Measurements from ENCODE around the gene PGM2. TPM values are rescaled to one million over a fixed set of nuclear protein-coding genes. Genes with fewer than 3 reads are reported as not detected.
A peak's percentile ranks its signal among the peaks of the same experiment; 100 is the strongest.

The PGM2 gene
- total RNA-seq, 4 donors from 2014 or later, result 15.9 to 34.0 (median 26.2) TPM

DNA sequence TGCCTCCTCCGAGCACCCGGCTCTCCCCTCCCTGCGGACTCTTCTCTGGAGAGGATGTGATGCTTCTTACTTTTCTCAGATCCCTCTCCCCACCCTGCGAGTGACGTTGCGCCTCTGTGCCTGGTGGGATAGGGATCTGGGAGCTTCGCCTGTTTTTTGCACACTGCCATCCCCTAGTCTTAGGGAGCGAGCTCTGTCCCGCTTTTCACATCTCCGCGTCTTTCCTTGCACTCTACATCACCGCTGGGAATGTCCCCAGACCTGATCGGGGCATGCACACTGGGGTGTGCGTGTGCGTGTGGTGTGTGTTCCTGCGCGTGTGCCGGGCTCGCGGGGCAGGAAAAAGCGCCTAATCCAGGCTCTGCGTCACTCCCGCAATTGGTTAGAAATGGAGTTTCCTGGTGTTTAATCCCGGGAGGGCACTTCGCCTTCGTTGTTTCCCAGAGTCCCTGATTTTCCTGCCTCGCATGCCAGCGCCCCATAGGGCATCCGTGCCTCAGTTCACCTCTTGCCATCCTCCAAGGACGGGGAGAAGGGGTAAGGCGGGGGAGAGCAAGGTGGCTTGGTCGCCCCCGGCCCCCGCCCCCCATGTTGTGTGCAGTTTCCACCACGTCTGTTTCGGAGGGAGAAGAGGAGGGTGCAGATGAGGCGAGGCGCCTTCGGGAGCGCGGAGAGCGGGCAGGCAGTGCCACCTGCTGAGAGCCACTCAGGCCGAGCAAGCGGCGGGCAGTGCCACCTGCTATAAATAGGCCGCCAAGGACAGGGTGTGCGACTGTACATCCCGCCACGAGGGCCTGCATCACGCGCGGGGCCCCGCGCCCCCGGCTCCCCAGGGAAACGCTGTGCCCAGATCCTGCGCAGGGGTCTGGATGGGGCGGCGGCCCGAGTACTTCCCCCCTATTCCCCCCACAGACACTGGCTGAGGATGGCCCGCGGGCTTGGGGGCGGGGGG, 63.6 kb downstream of the PGM2 start:
- ATAC-seq (ENCODE audit: low FRiP score), result peak; percentile 46
- TF ChIP-seq CTCF (IDR thresholded peaks at IDR 0.05), result no peak
- no peak for DNase-seq (ENCODE audit: low spot score)

GRCh38 chr4:37890801-37891259, 64.3 kb downstream of the PGM2 start, which contains the start of gene TBC1D1:
Gene TBC1D1 (plus strand): TSS chr4:37891084. CDS start chr4:37902096, 11,012 bp downstream.
- DNase-seq (ENCODE audit: low spot score) (no peak), ATAC-seq (ENCODE audit: low FRiP score) (no peak)
- no peak for TF ChIP-seq CTCF (IDR thresholded peaks at IDR 0.05)

GRCh38 chr4:37891260-37892159, 65.0 kb downstream of the PGM2 start:
- no peak for DNase-seq (ENCODE audit: low spot score)
- TF ChIP-seq CTCF (IDR thresholded peaks at IDR 0.05), result no peak
- ATAC-seq (ENCODE audit: low FRiP score), result peak; percentile 34

GRCh38 chr4:37892641-37893040, 66.2 kb downstream of the PGM2 start:
- no peak for ATAC-seq (ENCODE audit: low FRiP score)
- no peak for TF ChIP-seq CTCF (IDR thresholded peaks at IDR 0.05)
- no peak for DNase-seq (ENCODE audit: low spot score)

DNA sequence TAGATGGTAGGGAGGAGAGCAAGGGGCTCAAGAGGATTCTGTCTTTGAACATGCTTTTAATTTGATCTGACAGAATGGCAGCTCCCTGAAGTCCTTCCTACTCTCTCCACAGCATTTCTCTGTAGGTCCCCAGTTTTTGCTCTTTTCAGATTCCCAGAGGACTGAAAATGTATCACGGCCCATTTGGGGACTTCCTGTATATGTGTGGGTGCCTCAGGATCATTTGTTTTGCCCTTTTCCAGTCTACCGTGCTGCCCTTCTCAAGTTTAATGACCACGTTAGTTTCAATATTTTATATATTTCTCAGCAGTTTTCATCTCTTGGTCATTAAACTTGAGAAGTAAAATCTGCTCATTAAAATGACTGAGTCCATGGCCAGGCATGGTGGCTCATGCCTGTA, 66.7 kb downstream of the PGM2 start:
- DNase-seq (ENCODE audit: low spot score) (no peak), ATAC-seq (ENCODE audit: low FRiP score) (no peak)
- TF ChIP-seq CTCF (IDR thresholded peaks at IDR 0.05), result no peak

GRCh38 chr4:37895271-37895670, 68.8 kb downstream of the PGM2 start:
- no peak for DNase-seq (ENCODE audit: low spot score)
- no peak for ATAC-seq (ENCODE audit: low FRiP score)
- no peak for TF ChIP-seq CTCF (IDR thresholded peaks at IDR 0.05)
